HG02642 (cell line): ENCODE data around the gene ELFN2.

Source experiments
- ATAC-seq: cut with Tn5 transposase; IDR thresholded peaks from one replicate; pipeline ENCODE4 v1.9.1; 2021; ENCODE audit warnings: mild to moderate bottlenecking; ENCODE audit not compliant: unreplicated experiment, poor library complexity

Gene ELFN2

DNA sequence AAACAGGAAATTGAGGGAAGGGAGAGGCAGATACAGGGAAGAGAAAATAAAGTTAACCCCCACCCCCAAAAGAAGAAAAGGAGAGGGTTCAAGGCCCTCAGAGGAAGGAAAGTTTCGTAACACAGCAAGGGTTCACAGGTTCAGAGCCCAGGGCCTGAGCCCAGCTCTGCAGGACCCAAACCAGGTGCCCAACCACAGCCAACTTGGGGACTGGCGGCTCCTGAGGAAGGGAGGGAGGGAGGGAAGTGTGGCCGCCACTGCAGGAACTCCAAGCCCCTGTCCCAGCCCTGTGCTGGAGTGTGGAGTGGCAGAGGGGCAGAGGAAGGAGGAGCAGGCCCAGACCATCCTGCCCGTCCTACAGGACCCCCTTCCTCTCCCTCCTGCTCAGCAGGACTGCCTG, 59.2 kb downstream of the ELFN2 start:
- ATAC-seq = no peak

DNA sequence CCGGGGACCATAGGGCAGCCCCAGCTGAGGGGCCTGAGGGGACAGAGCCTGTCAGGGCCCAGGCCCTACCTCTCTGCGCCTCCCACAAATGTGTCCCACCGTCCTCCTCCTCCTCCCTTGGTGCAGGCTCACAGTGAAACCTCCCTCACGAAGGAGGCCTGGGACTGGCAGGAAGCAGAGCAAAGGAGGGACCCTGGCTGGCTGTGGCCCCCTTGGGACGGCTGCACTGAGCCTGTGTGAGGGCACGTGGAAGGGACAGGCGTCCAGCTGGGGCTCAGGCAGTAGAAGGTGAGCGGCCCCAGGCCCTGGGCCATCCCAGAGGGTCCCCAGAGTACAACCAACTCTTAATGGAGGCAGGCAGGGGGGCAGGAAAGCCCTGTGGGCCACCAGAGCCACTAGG, 60.7 kb downstream of the ELFN2 start:
- no peak for ATAC-seq

DNA sequence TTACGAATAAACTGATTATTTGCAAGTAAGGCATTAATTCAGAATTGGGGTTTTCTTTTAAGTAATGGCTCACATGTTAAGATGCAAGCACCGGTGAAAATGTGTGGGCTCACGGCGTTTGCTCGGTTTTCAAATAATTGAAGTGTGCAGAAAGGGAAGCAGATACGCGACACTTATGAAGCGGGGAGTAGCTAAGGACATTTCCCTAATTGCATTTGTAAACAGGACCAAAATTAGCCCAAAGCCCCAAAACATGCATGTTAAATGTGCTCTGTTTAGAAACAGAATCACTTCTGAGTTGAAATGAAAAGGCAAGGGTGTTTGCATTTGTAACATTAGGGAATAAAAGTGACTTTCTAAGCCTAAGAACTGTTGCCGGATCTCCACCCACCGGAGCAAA, 61.3 kb downstream of the ELFN2 start:
- ATAC-seq = no peak

DNA sequence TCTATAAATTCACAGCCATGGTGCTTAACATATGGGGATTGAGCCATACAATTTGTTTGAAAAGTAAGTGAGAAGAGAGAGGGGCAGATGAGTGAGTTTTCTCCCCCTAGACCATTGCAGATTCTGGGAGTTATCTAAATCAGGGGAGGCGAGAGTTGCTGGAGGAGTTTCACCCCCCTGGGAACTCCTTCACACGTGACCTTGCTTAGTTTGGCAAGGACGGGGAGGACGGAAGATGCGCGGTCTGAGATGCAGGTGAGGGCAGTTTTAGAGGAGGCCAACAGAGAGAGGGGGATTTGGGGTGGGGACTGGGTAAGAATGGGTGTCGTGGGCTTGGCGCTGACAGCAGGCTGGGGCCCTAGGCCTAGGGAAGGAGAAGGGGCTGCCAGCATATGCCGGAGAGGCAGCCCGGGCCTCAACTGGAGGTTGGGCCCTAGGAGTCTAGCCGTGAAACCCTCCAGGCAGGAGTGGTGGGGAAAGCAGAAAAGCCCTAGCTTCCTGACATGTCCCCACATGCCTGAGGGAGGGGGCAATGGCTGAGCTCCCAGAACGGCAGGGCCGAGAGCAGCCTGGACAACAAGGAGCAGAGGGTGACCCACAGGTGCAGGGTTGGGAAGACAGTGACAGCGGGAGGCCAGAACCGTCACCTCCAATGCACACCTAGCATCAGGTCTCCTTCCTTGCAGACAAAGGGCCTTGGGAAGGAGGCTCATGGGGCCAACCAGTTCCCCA, 63.9 kb downstream of the ELFN2 start:
- no peak for ATAC-seq

DNA sequence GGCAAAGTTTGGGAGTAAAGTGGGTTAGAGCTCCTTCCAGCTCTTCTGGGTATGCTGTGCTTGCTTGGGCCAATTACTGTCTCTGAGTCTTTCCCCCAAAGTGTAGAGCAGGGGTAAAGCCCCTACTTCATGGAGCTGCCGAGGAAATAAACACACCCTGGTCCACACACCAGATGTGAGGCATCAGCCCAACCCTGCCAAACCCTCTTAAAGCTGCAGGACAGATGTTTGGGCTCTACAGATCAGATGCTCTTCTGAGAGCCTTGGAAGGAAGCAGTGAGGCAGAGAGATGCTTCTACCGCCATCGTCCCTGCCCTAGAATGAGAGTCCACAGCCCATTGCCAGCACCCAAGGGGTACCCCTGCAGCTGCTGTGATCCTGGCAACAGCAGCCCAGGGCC, 64.7 kb downstream of the ELFN2 start:
- no peak for ATAC-seq

DNA sequence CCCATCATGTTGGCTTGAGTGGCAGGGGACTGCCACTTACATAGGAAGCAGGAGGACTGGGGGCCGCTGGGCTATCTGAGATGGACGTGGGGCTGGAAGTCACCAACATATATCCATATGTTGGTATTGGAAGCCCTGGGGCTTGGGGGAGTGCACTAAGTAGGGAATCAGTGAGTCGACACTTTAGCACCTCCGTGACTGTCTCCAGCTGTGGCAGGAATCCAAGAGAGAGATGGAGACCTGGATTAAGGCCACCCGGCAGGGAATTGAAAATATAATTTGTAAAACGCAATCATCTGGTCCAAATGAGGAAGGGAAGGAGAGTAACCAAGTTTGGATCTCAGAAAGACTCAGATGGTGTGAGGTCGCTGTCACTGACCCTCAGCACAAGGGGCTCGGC, 68.4 kb downstream of the ELFN2 start:
- no peak for ATAC-seq

DNA sequence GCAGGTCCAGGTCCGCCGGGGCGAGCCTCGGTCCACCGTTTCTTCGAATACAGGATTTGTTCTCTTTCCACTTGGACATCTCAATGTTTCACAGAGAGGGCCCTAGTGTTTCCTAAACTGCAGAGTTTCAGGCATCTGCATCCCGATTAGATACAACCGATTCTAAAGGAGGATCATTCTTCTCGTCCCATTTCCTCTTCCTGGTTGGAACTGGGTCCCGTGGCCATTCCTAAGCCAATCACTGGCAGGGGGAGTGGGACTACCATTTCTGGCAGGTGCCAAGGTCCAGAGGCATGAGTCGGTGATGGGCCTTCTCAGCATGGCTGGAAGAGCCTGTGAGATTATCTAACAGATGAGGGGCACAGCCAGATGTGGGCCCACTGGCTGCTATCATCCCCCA, 68.9 kb downstream of the ELFN2 start:
- no peak for ATAC-seq

DNA sequence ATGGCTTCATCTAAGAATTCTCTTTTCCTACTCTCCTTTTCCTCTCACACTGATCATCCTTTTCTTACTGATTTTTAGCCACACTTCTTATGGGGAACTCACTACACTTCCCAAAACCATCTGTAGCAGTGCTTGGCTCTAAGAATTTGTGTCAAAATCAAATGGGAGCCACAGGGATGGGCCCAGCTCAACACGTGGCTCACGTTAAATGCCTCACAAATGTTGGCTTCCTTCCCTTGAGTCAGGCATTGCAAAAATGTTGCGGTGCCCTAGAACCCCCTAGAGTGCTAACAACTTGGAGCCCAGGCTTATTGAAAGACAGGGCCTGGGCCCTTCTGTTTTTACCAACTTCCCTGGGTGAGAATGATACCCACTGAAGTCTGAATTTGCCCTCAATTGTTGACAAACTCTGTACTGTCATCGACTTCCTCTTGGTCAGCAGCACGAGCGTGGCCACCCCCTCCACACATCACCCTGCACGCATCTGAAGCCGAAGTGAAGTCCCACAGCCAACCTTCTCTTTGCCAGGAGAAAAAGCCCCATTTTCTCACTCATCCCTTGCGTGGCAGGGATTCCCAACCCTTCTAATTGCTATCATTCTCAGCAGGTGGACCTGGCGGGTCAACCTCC, 69.7 kb downstream of the ELFN2 start:
- no peak for ATAC-seq

DNA sequence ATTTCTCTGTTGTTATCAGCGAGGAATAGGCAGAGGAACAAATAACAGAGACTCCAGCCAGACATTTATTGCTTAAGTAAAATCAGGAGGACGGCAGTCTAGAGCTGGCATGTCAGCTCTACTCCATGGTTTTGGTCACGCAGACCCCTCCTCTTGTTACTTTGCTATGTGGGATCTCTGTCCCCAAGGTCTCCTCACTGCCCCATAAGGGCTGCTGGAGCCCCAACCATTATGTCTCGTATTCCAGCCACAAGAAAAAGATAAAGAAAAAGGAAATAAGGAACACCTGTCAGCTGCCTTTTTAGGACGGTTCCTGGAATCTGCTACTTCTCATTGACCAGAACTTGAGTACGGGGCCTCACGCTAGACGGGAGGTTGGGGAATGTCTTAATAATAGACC, 70.4 kb downstream of the ELFN2 start:
- ATAC-seq = no peak

DNA sequence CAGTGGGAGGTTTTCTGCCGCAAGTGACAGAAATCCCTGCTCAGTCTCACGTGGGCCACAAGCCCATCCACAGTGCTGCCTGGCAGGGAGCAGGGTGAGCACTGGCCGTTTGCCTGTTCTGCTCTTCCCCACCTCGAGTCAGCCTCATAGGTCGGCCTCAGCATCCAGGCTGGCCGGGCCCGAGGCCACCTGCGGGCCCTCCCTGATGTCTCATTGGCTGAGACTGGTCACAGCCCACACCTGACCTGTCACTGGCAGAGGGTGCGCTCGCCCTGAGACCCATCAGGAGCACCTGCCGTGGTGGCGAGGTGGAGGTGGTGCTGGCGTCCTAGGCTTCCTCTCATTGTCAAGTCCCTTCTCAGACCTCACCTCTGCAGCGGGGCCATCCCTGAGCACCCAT, 72.1 kb downstream of the ELFN2 start:
- ATAC-seq = no peak

DNA sequence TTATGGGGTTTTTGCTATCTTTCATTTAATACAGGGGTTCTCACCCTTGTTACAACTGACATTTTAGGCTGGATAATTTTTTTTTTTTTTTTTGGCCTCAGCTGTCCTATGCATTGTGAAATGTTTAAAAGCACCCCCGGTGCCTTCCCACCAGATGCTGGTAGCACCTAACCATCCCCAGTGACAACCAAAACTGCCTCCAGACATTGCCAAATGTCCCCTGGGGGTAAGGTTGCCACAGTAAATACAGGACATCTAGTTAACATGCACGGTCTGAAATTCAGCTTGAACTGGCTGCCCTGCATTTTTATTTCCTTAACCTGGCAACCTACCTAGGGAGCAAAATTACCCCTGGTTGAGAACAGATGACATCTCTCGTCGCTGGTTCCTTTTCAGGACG, 72.6 kb downstream of the ELFN2 start:
- no peak for ATAC-seq

DNA sequence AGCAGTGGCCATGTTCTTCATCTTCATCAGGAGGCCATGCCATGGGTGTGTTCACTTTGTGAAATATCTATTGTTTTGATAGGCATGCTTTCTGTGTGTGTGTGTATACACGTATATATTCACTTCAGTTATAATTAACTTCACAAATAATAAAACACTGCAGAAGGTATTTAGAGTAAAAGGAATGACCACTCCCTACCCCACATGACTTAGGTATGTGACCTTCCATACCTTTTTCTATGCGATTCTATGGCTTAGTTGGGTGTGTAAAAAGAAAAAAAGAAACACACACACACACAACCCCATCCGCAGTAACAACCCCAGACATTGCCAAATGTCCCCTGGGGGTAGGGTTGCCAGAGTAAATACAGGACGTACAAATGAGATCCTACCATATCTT, 73.0 kb downstream of the ELFN2 start:
- no peak for ATAC-seq

DNA sequence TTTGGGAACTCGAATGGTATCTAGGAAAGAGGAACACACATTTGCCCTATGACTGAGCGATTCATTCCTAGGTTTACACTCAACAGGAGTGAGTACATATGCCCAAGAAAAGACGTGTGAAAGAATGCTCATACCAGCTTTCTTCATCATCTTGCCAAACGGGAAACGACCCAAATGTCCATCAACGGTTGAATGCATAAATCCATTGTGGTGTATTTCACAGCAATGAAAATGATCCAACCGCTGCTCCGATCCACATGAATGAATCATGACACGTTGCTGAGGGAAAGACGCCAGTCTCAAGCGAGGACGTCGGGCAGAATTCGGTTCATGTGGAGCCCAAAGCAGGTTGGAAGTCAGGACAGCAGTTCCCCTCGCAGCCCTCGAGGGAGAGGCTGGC, 73.4 kb downstream of the ELFN2 start:
- no peak for ATAC-seq

DNA sequence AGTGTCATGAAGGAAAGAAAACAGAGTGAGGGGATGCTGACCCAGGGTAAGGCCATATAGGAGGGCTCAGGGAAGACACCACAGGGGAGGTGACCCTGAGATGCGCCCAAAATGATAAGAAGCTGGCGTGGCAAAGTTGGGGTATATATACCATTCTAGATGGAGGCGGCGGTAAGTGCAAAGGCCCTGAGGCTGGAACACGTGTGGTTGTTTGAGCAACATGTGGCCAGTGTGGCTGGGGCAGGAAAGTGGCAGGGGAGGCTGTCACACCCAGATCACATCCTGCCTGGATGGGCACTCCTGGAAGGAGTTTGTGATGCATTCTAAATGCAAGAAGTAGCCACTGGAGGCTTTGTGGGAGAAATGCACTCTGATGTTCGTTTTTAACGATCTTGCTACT, 74.8 kb downstream of the ELFN2 start:
- no peak for ATAC-seq

DNA sequence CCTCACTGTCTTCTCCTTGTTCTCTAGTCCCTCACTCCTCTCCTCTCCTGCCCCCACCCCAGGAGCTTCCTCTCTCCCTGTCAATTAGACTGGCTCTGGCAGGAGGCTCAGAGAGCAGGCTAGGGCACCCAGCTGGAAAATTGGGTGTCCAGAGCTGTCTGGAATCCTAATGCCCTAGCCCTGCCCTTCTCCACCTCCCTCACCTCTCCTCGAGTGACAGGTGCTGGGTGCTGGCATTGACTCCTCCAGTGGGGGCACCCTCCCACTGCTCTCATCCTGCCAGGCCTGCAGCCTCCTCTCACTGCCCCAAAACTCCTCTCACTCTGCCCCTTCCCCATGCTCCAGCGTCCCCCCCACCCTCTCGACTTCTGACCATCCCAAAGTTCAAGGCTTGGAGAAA, 76.0 kb downstream of the ELFN2 start:
- ATAC-seq = no peak

DNA sequence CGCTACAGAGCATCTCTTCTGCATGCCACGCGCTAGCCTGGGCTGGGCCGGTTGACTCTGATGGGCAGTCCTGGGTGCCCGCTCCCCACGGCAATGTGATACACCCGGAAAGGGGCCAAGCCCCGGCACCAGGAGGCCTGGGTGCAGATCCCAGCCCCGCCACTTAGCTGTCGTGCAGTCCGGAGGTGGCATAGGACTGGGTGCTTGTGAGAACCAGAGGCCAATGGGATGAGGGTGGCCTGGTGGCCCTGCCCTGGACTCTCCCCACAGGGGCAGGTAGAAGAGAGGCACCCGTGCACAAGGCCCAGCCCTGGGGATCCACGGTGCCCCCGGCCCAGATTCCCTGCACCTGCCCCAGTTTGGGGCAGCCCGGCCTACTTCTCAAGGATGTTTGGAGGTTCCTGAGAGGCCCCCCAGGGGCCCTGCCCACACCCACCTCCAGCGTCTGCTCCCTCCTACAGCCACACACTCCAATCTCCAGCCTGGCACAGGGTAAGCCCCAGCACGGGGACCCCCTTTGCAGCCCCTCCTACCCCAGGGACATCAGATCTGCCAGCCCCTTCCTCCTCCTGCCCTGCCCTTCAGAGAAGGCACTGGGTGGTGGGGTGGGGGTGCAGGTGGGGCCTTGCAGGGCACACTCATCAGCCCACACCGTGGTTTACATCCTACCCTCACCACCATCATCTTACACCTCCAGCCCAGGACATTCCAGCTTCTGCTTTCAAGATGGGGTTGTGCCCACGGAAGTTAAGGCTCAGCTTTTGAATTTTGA, 78.0 kb downstream of the ELFN2 start:
- ATAC-seq = no peak

DNA sequence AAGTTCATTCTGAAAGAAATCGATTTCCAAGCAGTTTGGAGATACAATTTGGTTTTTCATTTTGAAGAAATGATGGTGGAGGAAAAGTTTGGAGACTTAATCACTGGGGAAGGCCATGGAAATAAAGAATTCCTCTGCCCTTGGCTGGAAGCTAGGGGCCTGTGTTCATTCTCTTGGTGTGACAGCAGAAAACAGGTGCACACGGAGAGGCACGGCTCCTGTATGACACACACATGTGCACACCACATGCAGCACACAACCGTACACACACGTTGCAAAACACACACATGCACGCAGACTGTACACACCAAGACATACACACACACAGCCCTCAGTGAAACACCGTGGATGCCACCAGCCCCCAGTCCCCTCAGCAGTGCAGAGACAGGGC, 80.8 kb downstream of the ELFN2 start:
- ATAC-seq = no peak

DNA sequence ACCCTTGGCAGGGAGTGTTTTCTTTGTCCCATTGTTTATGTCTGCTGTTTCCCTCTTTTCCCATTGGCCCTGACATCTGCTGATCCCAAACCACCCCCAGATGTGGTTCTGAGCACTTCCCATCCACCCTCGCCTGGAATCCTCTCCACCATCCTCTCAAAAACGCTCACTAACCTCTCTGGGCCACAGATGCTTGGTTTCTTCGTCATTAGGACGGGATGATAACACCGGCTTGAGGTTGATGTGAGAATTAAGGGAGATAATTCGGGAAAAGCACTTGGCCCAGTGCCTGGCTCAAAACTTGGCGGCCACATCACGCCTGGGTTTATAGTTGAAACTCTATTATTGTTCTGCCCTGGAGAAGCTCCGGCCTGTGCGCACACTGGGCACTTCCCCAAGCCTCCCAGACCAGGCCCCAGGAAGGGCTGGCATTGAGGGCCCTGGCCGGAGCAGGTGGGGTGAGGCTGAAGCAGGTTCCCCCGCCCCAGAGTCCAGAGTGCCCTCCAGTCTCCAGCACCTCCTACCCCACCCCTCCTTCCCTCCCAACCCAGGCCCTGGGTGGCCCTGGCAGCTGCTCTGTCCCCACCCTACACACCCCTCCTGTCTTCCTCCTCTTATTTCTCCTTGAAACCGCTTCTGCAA, 81.3 kb downstream of the ELFN2 start:
- no peak for ATAC-seq

DNA sequence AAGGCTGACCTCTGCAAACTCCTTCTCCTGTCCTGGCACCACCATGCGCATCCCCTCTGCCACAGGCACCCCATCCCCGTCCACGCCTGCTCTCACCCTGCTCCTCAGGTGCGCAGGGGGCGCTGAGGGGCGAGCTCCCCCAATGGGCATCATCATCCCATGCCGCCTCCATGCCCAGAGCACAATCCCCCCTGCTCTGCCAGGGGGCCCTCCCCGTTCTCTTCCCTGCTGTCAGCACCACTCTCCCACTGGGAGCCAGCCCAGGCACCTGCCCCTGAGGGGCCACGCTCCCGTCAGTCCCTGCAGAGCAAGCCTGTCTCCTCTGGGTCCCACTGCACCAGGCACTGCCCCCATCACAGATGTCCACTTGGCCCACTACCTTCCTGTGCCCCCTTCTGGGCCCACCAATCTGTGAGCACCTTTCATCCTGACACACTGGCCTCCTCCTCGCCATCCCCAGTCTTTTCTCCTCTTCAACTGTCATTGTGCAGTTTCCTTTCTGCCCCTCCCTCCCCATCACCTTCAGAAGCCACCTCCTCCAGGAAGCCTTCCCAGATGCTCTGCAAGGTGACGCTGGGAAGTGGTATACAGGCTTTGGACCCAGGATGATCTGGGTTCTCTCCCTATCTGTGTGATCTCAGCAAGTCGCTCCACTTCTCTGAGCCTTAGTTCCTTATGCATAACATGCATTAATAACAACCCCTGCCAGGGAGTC, 82.4 kb downstream of the ELFN2 start:
- ATAC-seq = no peak

DNA sequence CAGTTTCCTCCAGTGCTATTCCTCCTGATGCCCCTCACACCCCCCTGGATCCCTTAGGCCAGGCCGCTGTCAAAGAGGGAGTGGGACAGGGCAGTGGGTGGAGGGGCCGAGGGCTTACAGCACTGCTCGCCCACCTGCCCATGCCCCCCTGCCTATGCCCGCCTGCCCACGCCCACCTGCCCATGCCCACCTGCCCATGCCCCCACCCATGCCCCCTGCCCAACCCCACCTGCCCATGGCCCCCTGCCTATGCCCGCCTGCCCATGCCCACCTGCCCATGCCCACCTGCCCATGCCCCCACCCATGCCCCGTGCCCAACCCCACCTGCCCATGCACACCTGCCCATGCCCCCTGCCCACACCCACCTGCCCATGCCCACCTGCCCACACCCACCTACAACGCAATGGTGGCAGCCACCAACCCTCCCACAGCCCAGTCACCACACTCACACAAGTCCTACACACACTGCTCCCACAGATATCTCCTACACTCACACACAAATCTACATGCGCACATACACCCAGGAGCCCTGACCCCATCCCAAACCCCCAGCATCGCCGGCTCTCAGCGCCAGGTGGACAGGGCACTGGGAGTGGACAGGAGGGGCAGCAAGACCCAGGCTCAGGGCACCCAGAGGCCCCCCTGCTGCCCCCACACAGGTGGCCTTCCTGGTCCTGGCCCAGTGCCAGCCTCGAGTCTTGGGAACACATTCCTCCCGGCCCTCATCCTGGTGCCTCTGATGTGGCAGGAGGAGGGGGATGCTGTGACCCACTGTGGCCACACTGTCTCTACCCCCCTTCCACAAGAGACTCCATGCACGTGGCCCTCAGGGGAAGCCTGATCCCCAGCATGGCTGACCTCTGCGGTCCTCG, 83.2 kb downstream of the ELFN2 start:
- no peak for ATAC-seq
